HCT116 (cell line): ENCODE data around the gene SLC66A2.

Experiments
- POLR2A ChIP-seq: IDR thresholded peaks from 2 replicates; pipeline ENCODE4 v1.7.0; 2011; ENCODE audit warnings: borderline replicate concordance; ENCODE audit not compliant: insufficient read depth, insufficient read length; ENCODE audit errors: extremely low read depth
- POLR2AphosphoS5 ChIP-seq: IDR thresholded peaks from 2 replicates; pipeline ENCODE4 v1.6.1; 2011; ENCODE audit warnings: mild to moderate bottlenecking, low read depth, low read length, moderate library complexity
- RAD21 ChIP-seq: IDR thresholded peaks from 2 replicates; pipeline ENCODE4 v1.6.1; 2012; ENCODE audit warnings: low read depth, mild to moderate bottlenecking
- TF ChIP-seq, protein P1 (sequence below), 3 experiments: fragments of 200-600 bp in 1 of 3; sonication (generic) in 1 of 3; IDR thresholded peaks in 2 of 3; conservative IDR thresholded peaks in 1 of 3; 2 replicates each; pipeline ENCODE4 v1.5.1; 2012 to 2017; ENCODE audit warnings: low read depth in 2 of 3, low read length in 2 of 3, antibody characterized with exemption in 1 of 3, borderline replicate concordance in 1 of 3, control low read depth in 1 of 3, mild to moderate bottlenecking in 1 of 3, mixed read lengths in 1 of 3, mixed run types in 1 of 3, moderate library complexity in 1 of 3; ENCODE audit not compliant: insufficient read depth in 1 of 3

DNA sequence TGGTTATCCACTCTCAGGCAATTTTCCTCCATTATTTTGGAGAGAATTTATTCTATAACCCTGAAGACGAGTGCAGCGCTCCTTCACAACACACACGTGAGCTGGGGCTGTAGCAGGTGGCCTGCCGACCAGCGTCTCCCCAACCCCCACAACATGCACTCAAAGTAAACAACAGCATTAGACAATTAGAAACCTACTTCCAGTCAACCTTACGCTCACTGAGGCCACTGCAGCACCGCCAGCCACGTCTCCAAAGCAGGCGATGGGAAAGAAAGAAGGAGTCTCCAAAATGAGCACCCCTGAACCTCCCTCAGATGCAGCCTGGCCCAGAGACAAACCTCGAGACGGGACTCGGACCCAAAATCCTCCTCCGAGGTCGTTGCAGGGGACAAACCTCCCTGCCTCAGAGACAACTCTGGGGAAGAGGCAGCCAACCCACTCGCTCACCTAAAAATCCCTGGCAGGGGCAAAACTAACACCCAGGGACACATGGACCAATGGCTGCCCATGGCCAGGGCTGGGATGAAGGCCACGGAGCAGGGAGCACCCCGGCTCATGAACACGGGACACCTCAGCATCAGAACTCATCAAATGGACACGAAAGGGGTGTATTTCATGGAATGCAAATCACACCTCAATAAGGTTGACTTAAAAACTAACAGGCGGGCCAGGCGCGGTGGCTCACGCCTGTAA lies 2.6 kb downstream of the SLC66A2 start:
- TF ChIP-seq POLR2A (no peak), POLR2AphosphoS5 (no peak), RAD21 (no peak)
- TF ChIP-seq, protein P1, sequence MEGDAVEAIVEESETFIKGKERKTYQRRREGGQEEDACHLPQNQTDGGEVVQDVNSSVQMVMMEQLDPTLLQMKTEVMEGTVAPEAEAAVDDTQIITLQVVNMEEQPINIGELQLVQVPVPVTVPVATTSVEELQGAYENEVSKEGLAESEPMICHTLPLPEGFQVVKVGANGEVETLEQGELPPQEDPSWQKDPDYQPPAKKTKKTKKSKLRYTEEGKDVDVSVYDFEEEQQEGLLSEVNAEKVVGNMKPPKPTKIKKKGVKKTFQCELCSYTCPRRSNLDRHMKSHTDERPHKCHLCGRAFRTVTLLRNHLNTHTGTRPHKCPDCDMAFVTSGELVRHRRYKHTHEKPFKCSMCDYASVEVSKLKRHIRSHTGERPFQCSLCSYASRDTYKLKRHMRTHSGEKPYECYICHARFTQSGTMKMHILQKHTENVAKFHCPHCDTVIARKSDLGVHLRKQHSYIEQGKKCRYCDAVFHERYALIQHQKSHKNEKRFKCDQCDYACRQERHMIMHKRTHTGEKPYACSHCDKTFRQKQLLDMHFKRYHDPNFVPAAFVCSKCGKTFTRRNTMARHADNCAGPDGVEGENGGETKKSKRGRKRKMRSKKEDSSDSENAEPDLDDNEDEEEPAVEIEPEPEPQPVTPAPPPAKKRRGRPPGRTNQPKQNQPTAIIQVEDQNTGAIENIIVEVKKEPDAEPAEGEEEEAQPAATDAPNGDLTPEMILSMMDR (IDR thresholded peaks at IDR 0.05 in 2 of 3, conservative IDR thresholded peaks at IDR 0.05 in 1 of 3; ENCODE audit: borderline replicate concordance in 1 of 3, insufficient read depth in 1 of 3, low read depth in 2 of 3, low read length in 2 of 3), result no peak
